HG02943 (cell line): Measurements from ENCODE around the gene MMP25.
"Not testable (repeated sequence)": the region's sequence is repeated elsewhere in the genome, so short reads cannot be mapped to it uniquely, and the experiment has no call there.

Source experiments
- ATAC-seq: cut with Tn5 transposase; IDR thresholded peaks from one replicate; pipeline ENCODE4 v1.9.1; 2021; ENCODE audit warnings: mild to moderate bottlenecking, low read depth, moderate library complexity; ENCODE audit not compliant: unreplicated experiment

The MMP25 gene

GRCh38 chr16:3028716-3029319 lies 17.5 kb upstream of the MMP25 start:
- no peak for ATAC-seq

GRCh38 chr16:3029491-3030221 lies 16.7 kb upstream of the MMP25 start:
- no peak for ATAC-seq

DNA sequence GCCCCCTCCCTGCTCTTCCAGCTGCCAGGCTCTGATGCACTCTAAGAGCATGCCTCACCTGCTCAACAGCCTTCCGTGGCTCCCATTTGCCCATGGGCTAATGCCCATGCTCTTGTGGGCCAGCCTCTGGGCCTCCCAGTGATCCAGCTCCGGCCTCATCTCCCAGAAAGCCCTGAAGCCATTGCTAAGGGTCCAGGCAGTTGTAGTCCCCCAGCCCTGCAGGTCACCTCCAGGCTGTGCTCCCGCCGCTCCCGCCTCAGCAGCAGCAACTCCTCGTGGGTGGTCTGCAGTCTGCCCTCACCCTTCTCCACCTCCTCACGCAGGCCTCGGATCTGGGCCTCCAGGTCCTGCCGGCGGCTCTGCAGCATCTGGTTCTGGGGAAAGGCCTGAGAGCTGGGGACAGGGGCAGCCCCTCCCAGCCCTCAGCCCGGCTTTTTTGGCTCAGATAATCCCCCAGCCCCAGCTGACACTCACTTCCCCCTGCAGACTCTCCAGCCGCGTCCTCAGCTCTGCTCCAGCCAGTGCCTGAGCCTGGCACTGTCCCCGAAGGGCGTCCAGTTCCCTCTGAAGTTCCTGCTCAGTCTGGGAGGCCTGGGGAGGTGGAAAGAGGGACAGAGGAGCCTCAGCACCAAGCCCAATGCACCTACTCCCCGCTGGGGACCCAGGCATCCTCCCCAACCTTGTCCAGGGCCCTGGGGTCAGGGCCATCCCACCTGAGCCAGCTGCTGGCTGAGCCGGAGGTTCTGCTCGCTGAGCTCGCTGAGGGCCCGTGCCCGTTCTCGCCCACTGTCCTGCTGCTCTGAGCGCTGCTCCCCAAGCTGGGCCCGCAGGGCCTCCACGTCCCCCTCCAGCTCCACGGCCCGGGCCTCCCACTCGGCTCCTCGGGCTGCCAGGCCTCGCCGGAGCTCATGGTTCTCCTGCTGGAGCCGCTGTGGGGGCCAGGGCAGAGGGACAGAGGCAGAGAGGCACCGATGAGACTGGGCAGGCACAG lies 15.8 kb upstream of the MMP25 start:
- no peak for ATAC-seq

DNA sequence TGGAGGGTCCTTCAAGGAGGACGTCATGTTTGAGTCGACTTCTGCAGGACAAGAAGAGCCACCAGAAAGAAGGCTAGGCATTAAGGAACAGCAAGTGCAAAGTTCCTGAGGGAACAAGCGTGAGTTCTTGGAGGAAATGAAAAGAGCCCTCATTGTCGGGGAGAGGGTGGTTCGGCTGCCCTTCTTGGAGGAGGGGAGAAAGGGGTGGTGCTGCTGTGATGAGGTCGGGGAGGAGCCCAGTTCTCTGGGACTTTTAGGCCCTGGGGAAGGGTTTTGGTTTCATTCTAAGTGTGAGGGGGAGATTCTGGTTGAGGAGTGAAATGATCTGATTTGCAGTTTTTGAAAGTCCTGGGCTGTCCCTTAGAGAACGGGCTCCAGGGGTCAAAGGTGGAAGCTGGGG lies 13.7 kb upstream of the MMP25 start:
- ATAC-seq, result no peak

GRCh38 chr16:3035289-3035971 lies 10.9 kb upstream of the MMP25 start:
- ATAC-seq, result no peak

GRCh38 chr16:3035972-3036725 lies 10.2 kb upstream of the MMP25 start:
- ATAC-seq, result no peak

GRCh38 chr16:3036726-3037315 lies 9.5 kb upstream of the MMP25 start, which contains the start of gene BICDL2:
Gene BICDL2 (minus strand): TSS chr16:3036944. CDS start chr16:3035496, 1,448 bp downstream.
- no peak for ATAC-seq

- ATAC-seq, result no peak
Measured at GRCh38 chr16:3038256-3038655, 8.1 kb upstream of the MMP25 start.

- no peak for ATAC-seq
Measured at GRCh38 chr16:3038896-3039295, 7.5 kb upstream of the MMP25 start.

GRCh38 chr16:3042376-3042775 lies 4.0 kb upstream of the MMP25 start:
- no peak for ATAC-seq

- ATAC-seq, result no peak
Measured at GRCh38 chr16:3044708-3045107, 1.7 kb upstream of the MMP25 start.

DNA sequence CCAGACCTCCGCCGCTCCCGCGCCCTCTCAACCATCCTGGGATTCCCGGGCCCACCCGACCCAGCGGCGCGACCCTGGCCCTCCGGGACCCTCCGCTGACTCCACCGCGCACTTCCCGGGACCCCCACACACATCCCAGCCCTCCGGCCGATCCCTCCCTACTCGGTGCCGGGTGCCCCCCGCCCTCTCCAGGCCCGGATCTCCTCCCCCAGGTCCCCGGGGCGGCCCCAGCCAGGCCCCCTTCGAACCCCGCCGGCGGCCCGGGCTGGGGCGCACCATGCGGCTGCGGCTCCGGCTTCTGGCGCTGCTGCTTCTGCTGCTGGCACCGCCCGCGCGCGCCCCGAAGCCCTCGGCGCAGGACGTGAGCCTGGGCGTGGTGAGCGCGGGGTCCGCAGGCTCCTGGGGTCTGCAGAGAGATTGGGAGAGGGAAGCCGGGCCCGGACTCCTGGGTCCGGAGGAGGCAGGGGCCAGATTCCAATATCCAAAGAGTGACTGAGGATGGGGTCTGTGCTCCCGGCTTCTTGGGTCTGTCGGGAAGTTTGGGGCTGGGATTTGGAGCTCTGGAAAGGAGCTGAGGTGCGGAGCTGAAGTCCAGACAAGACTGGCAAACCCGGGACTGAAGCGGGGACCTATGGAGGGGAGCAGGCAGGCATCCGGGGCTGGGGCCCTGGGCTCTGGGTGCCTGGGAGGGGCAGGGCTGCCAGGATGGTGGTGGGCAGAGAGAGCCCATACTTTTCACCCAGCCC lies 453 bp downstream of the MMP25 start:
- no peak for ATAC-seq

DNA sequence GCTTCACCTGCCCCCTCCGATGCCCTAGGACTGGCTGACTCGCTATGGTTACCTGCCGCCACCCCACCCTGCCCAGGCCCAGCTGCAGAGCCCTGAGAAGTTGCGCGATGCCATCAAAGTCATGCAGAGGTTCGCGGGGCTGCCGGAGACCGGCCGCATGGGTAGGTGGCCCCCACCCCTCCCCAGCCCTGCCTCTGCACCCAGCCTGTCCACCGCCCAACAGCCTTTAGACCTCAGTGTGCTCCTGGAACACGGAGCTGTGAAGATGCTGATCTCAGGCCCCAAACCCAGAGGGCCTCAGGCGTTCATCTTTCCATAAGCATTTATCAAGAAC lies 993 bp downstream of the MMP25 start:
- ATAC-seq, result no peak

- ATAC-seq, result no peak
Measured at GRCh38 chr16:3049921-3050481, 3.6 kb downstream of the MMP25 start.

- ATAC-seq, result no peak
Measured at GRCh38 chr16:3050487-3050886, 4.1 kb downstream of the MMP25 start.

DNA sequence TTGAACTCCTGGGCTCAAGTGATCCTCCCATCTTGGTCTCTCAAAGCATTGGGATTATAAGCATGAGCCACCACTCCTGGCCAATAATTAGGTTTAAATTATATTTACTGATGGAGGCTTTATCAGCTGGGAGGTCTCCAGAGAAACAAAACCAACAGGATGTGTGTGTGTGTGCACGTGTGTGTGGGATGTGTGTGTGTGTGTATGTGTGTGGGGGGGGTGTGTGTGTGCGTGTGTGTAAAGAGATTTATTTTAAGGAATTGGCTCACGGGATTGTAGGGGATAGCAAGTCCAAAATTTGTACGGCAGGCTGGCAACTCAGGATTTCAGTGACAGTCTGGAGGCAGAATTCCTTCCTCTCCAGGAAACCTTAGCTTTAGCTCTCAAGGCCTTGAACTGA lies 4.6 kb downstream of the MMP25 start:
- no peak for ATAC-seq

DNA sequence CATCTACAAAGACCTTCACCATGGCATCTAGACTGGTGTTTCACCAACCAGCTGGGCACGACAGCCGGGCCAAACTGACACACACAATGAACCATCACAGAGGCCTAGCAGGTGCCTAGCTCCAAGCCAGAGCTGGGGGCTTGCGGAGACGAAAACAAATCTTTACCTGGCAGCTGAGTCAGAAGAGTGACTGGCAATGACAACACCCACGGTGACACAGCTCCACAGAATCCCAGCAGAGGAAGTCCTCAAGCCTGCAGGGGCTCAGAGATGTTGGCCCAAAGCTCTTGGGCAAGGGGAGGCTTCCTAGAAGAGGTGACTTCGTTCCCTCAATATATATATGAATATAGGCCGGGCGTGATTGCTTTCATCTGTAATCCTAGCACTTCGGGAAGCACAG lies 5.1 kb downstream of the MMP25 start:
- ATAC-seq, result no peak

DNA sequence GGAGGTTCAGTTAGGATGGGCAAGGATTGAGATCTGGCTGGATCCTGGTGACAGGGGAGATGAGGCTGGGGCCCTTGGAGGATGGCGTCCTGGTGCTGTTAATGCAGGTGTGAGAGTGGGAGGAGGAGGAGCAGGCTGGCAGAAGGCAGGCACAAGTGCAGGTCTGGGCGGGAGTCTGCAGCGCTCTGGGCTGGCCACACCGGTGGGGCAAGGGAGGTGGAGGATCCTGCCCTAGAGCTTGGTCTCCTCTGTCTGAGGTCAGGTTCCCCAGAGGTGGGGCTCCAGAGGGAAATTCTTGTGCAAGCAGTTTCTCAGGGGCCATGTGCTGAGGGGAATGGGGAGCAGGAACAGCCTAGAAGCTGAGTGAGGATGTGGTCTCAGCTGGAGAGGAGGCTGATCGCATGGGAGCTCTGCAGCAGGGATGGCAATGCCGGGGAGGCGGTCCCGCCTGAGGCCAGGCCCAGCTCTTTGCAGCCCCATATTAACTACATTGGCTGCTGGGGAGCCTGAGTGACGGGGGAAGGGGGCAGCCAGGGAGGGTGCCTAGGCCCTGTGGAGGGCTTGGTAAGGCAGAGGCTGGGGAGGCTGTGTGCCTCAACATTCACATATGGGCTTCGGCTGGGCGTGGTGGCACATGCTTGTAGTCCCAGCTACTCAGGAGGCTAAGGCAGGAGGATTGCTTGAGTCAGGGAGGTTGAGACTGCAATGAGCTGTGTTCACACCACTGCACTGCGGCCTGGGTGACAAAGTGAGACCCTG lies 6.4 kb downstream of the MMP25 start:
- ATAC-seq, result not testable (repeated sequence)
